ACC112 (cell line): ENCODE measurements around the gene CYTH1.
"Not testable (repeated sequence)": the region's sequence is repeated elsewhere in the genome, so short reads cannot be mapped to it uniquely, and the experiment has no call there.

Experiments
- H2AFZ ChIP-seq: fragments of 200-600 bp; sonication (generic); one replicate; pipeline ENCODE4 v1.6.0; 2017; ENCODE audit warnings: antibody characterized with exemption, low read length; ENCODE audit not compliant: unreplicated experiment
- H3K27ac ChIP-seq: fragments of 200-600 bp; sonication (generic); 2 replicates; pipeline ENCODE4 v1.5.1; 2014; ENCODE audit warnings: low read depth, mild to moderate bottlenecking, antibody characterized with exemption, low read length, moderate library complexity
- H3K27me3 ChIP-seq: fragments of 200-600 bp; sonication (generic); 2 replicates; pipeline ENCODE4 v1.6.1; 2014; ENCODE audit warnings: mild to moderate bottlenecking, antibody characterized with exemption, low read length, moderate library complexity, mixed read lengths; ENCODE audit not compliant: insufficient read depth
- H3K36me3 ChIP-seq: fragments of 200-600 bp; sonication (generic); 2 replicates; pipeline ENCODE4 v1.6.1; 2016; ENCODE audit warnings: mild to moderate bottlenecking, antibody characterized with exemption, low read length, moderate library complexity, mixed read lengths; ENCODE audit not compliant: insufficient read depth
- H3K4me1 ChIP-seq: fragments of 200-600 bp; sonication (generic); one replicate; pipeline ENCODE4 v1.6.1; 2016; ENCODE audit warnings: low read length, mixed read lengths; ENCODE audit not compliant: insufficient read depth, unreplicated experiment, control insufficient read depth
- H3K4me3 ChIP-seq: fragments of 200-600 bp; sonication (generic); 2 replicates; pipeline ENCODE4 v1.5.1; 2014; ENCODE audit warnings: mild to moderate bottlenecking, low read depth, low read length
- H3K79me2 ChIP-seq: fragments of 200-600 bp; sonication (generic); one replicate; pipeline ENCODE4 v1.6.0; 2016; ENCODE audit warnings: low read length; ENCODE audit not compliant: control insufficient read depth, unreplicated experiment, insufficient read depth

The CYTH1 gene

DNA sequence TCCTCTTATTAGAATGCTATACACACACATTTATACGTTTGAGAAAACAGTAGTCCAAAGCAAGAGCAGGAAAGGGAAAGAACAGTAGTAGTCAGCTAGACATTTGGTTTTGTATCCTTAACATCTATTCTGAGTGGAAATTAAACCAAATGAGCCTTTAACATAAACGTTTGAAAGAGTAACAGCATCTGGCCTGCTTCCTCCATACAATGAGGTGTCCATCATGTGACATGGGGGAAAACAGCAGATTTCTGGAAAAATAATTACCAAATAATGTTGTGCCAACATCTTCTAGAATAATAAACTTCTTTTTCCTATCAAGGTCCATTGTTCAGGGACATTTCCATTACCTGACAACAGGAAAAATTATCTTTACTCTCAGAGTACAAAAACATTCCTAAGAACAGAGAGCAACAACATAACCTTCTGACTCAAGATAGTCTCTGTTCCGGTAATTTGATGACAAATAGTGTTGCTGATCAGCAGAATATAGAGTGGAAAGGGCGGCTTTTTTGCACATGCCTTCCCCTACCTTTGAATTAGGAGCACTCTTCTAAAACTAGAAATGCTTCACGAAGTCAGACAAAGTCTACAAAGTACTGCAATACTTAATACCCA, 20.2 kb downstream of the CYTH1 start:
- Histone ChIP-seq H3K4me3 (no peak overlapping the region), H3K27me3 (no peaks in the 10 kb centered on the region), H3K27ac (no peak overlapping the region), H3K36me3 (no peaks in the 10 kb centered on the region), H3K4me1 (peaks cover 6% of the 10 kb centered on the region), H2AFZ (no peak overlapping the region), H3K79me2 (peaks cover 37% of the 10 kb centered on the region)

DNA sequence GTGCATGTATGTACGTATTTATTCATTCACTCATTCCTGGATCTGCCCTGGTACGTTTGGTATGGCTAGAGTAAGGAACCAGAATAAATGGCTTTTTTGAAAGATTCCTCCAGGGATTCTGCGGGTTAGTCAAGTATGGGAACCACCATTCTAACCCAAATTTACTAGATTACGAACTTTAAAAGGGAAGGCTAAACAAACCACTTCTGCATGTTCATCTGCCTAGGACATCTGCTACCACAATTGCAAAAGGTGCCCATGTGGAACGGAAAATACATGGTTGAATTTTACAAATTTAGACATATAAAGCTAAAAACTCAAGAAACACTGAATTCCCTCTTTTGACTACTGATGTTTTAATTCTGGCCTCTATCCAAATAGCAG, 22.1 kb downstream of the CYTH1 start:
- Histone ChIP-seq H3K79me2 (peaks cover 34% of the 10 kb centered on the region), H3K27ac (no peak overlapping the region), H3K36me3 (no peaks in the 10 kb centered on the region), H2AFZ (no peak overlapping the region), H3K4me1 (peaks cover 6% of the 10 kb centered on the region), H3K27me3 (no peaks in the 10 kb centered on the region), H3K4me3 (no peak overlapping the region)

DNA sequence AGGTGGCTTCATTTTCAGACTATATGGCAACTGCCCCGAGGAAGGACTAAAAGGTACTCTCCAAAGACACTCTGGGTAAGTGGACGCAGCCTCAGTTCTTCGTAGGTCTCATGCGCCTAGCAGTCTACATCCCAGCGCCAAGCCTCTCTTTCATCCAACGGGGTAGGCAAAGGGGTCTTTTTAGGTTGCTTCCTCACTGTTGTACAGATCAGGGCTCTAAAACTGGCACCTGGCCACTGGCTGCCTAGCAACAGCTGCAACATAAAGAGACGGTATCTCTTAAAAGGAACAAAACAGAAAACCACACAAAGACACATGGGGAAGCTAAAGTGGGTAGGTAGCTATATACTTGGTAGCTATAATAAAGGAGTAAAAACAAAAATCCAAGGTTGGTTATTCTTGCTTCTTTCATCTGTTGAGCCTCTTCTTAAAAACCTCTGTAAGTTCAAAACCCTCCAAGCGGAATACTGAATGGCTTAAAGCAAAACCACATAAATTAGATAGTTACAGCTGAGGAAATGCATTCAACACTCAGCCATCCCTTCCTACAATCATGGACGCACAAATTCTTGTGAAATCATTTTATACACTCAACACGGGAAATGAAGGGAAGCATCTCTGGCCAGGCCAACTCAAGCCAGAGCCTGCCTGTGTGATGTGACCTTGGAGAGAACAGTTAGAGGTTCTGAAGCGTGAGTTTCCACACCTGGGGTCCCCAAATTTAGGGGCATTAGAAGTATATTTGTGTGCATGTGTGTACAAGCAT, 22.7 kb downstream of the CYTH1 start:
- Histone ChIP-seq H3K79me2 (peaks cover 28% of the 10 kb centered on the region), H3K4me3 (no peak overlapping the region), H3K4me1 (peaks cover 6% of the 10 kb centered on the region), H2AFZ (no peak overlapping the region), H3K36me3 (no peaks in the 10 kb centered on the region), H3K27me3 (no peaks in the 10 kb centered on the region), H3K27ac (no peak overlapping the region)

DNA sequence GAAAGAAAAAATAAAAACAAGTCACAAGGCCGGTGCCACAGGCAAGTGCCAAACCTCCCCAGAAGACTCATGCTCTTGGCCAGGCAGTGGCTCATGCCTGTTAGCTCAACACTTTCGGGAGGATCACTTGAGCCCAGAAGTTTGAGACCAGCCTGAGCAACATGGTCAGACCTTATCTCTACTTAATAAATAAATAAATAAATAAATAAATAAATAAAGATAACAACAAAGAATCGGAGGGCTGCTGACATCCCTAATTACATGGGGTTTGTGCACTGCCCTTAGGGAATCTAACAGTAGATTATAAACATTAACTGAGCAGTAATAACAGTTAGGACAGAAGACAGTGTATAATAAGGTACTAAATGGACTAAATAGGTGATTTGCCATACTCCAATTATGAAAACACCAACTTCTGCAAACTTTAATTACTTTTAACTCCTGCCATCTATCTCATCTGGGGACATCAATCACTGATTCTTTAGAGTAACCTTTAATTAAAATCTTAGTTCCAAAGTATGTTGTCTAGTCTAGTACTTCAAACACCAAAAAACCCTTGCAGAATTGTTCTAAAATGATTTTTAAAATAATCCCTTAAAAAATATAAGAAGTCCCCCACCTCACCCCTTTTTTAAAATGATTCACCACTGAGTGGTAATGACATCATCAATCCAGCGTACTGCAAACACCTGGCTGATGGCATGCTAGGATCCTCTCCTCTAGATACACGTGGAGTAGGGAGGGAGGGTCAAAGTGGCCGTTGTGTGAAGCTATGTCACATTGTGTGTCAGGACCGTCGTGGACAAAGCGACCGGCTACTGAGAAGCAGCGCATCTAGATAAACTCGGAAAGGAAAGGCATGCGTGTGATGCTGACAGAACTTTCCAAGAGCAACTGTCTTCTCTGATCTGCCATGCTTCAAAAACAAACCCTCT, 28.5 kb downstream of the CYTH1 start:
- Histone ChIP-seq H2AFZ (no peak overlapping the region), H3K27me3 (no peaks in the 10 kb centered on the region), H3K4me1 (peaks cover 5% of the 10 kb centered on the region), H3K79me2 (peaks cover 12% of the 10 kb centered on the region), H3K27ac (no peak overlapping the region), H3K4me3 (no peak overlapping the region), H3K36me3 (no peaks in the 10 kb centered on the region)

DNA sequence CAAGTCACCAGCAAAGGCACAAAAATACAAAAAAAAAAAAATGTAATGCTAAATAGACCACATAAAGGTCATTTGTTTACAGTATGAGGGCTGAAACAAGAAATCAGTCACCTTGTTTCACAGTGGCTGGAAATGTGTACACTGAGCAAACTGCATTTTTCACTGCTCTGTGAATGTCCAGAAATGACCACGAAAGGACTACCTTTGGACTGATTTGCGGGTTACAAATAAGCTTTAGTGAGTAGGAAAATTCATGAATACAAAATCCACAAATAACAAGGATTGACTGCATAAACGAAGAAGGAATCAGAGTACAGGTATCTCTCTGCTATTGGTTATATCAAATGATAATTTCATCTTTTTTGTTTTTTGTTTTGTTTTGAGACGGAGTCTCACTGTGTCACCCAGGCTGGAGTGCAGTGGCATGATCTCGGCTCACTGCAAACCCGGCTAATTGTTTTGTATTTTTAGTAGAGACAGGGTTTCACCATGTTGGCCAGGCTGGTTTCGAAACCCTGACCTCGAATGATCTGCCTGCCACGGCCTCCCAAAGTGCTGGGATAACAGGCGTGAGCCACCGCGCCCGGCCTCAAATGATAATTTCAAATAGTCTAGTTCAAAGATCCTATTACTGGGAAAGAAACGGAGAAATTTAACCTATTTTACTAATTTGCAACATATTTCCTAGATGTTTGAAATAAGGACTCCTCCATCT, 30.5 kb downstream of the CYTH1 start:
- Histone ChIP-seq H3K79me2 (peaks cover 12% of the 10 kb centered on the region), H3K27me3 (no peaks in the 10 kb centered on the region), H3K4me1 (peaks cover 21% of the 10 kb centered on the region), H2AFZ (no peak overlapping the region), H3K27ac (no peak overlapping the region), H3K36me3 (no peaks in the 10 kb centered on the region), H3K4me3 (no peak overlapping the region)

DNA sequence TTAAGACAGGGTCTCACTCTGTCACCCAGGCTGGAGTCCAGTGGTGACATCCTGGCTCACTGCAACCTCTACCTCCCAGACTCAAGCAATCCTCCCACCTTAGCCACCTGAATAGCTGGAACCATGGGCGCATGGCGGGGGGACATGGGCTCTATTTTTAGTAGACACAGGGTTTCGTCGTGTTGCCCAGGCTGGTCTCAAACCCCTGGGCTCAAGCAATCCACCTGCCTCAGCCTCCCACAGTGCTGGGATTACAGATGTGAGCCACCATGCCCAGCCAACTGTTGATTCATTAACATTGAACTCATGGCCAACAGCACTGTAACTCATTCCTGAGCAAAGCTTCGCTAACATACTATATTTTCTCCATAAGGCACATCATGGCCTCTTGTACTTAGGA, 31.1 kb downstream of the CYTH1 start:
- not testable (repeated sequence) for H3K36me3 ChIP-seq, H3K4me3 ChIP-seq, H3K27ac ChIP-seq, H3K79me2 ChIP-seq, H2AFZ ChIP-seq, H3K27me3 ChIP-seq
- peaks cover 23% of the 10 kb centered on the region for H3K4me1 ChIP-seq

DNA sequence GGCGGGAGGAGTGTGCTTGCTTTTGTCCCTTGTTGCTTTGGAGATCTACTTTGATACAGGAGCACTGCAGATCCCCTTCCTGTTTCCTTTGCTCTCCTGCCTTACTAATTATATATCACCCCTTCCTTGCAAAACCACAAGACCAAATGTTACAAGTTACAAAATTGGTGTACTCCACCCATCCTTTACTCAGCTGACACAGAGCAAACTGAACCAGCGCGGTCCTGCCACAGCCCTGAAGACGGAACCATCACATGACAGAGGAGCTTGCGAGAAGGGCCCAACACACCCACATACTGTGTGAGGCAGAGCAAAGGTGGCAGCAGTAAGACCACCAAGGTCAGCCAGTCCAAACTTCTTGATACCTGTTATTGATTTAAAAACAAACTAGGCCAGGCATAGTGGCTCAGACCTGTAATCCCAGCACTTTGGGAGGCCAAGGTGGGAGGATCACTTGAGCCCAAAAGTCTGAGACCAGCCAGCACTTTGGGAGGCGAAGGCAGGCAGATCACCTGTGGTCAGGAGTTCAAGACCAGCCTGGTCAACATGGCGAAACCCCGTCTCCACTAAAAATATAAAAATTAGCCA, 33.2 kb downstream of the CYTH1 start:
- Histone ChIP-seq H2AFZ (no peak overlapping the region), H3K79me2 (peaks cover 4% of the 10 kb centered on the region), H3K27ac (peak overlapping the region; percentile 6), H3K27me3 (no peaks in the 10 kb centered on the region), H3K4me3 (no peak overlapping the region), H3K36me3 (no peaks in the 10 kb centered on the region), H3K4me1 (peaks cover 23% of the 10 kb centered on the region)

DNA sequence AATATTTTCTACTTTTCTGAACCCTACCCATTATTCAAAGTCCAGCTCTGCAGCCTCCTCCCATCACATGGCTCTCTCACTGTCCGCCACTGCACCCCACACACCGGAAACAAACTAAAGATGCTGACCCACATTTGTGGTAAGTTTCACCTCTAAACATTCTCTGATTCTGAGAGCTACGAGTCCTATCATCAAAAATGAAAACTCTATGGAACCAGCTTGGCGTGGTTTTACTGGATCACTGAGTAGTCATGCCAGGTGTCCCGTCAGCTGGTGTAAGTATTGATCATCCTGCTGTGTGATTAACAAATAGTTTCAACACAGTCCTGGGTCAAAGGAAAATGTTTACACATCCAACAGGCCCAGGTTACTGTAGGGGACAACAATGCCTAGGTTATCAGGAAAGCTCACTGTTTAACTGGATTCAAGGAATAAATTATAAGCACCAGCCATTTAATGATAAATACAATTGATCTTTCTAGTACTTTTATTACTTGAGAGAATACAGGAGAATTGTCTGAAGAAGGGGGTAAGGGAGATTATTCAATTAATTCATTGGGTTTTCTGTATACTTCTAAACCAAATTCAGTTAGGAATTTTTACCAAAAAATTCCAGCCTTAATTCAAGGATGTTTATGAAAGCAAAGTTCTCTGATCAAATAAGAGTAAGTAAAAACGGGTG, 33.9 kb downstream of the CYTH1 start:
- no peaks in the 10 kb centered on the region for H3K27me3 ChIP-seq
- H2AFZ ChIP-seq, result no peak overlapping the region
- H3K79me2 ChIP-seq, result peaks cover 3% of the 10 kb centered on the region
- H3K4me1 ChIP-seq, result peaks cover 23% of the 10 kb centered on the region
- 0 out of 2 replicates have a peak overlapping the region, but pooled peaks have one; percentile 2 for H3K4me3 ChIP-seq
- H3K36me3 ChIP-seq, result no peaks in the 10 kb centered on the region
- peak overlapping the region; percentile 6 for H3K27ac ChIP-seq

DNA sequence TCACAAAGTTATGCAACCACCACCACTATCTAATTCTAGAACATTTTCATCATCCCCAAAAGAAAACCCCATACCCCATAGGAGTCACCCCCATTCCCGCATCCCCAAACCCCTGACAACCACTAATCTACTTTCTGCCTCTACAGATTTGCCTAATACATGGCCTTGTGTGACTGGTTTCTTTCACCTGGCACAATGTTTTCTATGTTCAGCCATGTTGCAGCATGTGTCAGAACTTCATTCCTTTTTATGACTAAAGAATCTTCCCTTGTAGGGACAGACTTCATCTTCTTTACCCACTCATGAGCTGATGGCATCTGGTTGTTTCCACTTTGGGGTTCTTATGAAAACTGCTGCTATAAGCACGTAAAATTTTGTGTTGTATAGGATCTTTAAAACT, 34.6 kb downstream of the CYTH1 start:
- H3K36me3 ChIP-seq, result no peaks in the 10 kb centered on the region
- H3K27ac ChIP-seq, result no peak overlapping the region
- no peak overlapping the region for H2AFZ ChIP-seq
- peaks cover 23% of the 10 kb centered on the region for H3K4me1 ChIP-seq
- H3K27me3 ChIP-seq, result no peaks in the 10 kb centered on the region
- H3K4me3 ChIP-seq, result no peak overlapping the region
- H3K79me2 ChIP-seq, result peaks cover 3% of the 10 kb centered on the region

DNA sequence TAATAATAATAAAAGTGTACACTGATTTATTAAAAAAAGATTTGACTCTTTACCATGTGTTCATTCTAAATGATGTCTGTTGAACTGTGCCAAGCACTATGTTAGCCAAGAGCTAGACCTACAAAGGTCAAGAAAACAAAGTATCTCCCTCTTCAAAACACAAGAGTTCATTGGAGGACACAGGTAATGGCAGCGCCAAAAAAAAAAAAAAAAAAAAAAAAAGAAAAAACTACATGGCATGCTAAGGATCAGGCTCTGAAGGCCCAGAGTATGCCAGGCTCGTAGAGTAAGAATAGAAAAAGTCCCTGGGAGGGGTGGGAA, 35.2 kb downstream of the CYTH1 start:
- Histone ChIP-seq H3K79me2 (peaks cover 3% of the 10 kb centered on the region), H2AFZ (no peak overlapping the region), H3K4me1 (peaks cover 23% of the 10 kb centered on the region), H3K36me3 (no peaks in the 10 kb centered on the region), H3K4me3 (no peak overlapping the region), H3K27ac (no peak overlapping the region), H3K27me3 (no peaks in the 10 kb centered on the region)
